Spleen (tissue), 7 donors: ENCODE measurements around the gene ATP13A4.

ENCODE experiments used
- CTCF ChIP-seq, 11 experiments: fragments of 200-600 bp in 7 of 11; fragments of 450-650 bp in 4 of 11; sonication (generic) in 4 of 11; IDR thresholded peaks in 8 of 11; conservative IDR thresholded peaks in 3 of 11; 1 replicate in 7 of 11; 2 replicates in 4 of 11; pipeline versions ENCODE4 v1.4.0 to v1.8.0; 2016 to 2021; ENCODE audit warnings: antibody characterized with exemption in 11 of 11, inconsistent platforms in 4 of 11, mild to moderate bottlenecking in 1 of 11
- POLR2A ChIP-seq, 3 donors: fragments of 450-650 bp; IDR thresholded peaks; one replicate each; pipeline ENCODE4 v1.5.1; 2017; ENCODE audit warnings: antibody characterized with exemption in 3 of 3, mild to moderate bottlenecking in 1 of 3
- donor health status: DM: no; HTN: no; CAD: no; lungs with moderate emphysema.
- donor health status: DM: no; HTN: no; CAD: no.
- donor health status: DM: no; HTN: no; CAD: no.

- no peak for TF ChIP-seq POLR2A (IDR thresholded peaks at IDR 0.05)
- no peak for TF ChIP-seq CTCF (IDR thresholded peaks at IDR 0.05 in 8 of 11, conservative IDR thresholded peaks at IDR 0.05 in 3 of 11)
Observed at GRCh38 chr3:193407112-193407511, 147.6 kb downstream of the ATP13A4 start.
